LNCAP (cell line): ENCODE measurements around the gene LRRC46.

Experiments
- CTCF ChIP-seq: fragments of 450-650 bp; IDR thresholded peaks from 2 replicates; pipeline ENCODE4 v1.5.1; 2017; ENCODE audit warnings: mild to moderate bottlenecking

The LRRC46 gene

DNA sequence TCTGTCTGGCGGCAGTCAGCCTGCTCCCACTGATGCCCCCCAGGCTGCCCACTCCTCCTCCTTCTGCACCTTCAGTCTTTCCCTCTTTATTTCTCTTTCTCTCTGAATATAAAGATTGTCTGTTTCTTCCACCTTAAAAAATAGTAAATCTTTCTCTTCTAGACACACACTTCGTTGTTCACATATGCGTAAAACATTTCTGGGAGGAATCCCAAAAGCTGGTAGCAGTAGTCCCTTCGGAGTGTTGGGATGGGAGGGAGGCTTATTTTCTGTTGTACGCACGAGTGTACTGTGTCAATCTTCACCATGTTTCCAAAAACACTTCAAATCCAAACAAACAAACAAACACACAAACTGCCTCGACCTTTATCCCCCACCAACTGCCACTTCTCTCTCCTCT is 19.8 kb upstream of the LRRC46 start:
- TF ChIP-seq CTCF: no peak

GRCh38 chr17:47812146-47812920 is 19.1 kb upstream of the LRRC46 start:
- TF ChIP-seq CTCF: no peak

- no peak for TF ChIP-seq CTCF
Measured at GRCh38 chr17:47813077-47813476, 18.4 kb upstream of the LRRC46 start.

DNA sequence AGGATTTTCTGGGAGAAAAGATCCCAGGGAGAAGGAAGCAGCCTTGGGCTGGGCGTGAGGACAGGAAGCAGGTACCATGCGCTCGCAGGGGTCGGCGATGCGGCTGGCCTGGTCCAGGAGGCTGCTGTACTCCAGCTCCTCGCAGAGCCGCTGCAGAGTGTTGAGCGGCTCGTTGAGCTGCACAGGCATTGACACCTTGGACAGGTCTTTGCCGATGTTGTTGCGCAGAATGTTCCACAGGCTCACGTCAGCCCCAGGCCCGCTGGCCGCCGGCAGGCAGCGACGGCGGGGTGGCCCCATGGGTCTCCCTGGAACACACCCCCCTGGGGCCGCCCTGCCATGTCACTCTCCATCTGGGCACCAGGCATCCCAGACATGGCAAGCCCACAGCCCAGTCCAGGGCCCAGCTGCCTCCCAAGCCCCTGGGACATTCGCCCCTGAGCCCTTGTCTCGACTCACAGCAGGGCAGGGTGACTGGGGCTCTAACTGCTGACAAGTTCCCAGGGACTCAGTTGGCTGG is 17.9 kb upstream of the LRRC46 start:
- no peak for TF ChIP-seq CTCF

- TF ChIP-seq CTCF: no peak
Measured at GRCh38 chr17:47815106-47815918, 16.2 kb upstream of the LRRC46 start.

DNA sequence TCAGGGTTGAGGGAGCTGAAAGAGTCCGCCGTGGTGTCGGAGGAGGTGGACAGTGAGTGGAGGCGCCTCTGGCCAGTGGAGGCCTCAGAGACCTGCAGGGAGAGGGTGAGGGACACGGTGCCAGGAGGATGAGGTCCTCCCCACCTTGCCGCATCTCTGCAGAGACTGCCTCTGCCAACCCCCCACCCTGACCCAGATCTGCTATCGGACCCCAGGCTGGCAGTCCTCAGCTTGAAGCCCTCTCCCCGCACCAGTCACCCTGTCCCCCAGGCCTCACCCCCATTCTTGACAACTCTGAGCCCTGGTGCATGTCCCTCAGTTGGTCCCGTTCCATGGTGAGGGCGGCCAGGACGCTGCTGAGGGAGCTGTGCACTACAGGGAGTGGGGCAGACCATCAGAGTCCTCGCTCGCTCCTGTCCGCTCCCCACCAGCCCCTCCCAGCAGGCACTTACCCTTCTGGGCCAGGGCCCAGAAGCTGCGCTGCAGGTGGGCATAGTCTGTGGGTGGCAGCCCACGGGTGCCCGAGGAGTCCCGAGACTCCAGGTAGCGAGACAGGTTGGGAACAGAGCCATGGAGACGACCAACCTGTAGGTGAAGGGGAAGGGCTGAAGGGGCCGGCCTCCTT is 15.2 kb upstream of the LRRC46 start:
- TF ChIP-seq CTCF: no peak

GRCh38 chr17:47816947-47817346 is 14.5 kb upstream of the LRRC46 start:
- no peak for TF ChIP-seq CTCF
